H1 (cell line): ENCODE measurements around the gene ZC3H8. TPM values are rescaled to one million over a fixed set of nuclear protein-coding genes. Genes with fewer than 3 reads are reported as not detected.

ENCODE experiments used
- CBX8 ChIP-seq: fragments of 300-800, 300-1000 bp; sonication (generic); IDR thresholded peaks from 2 replicates; pipeline ENCODE4 v1.7.1; 2016; ENCODE audit warnings: low read depth, low read length, borderline replicate concordance
- CEBPB ChIP-seq: IDR thresholded peaks from 2 replicates; pipeline ENCODE4 v1.6.1; 2012; ENCODE audit warnings: low read depth, low read length
- CHD2 ChIP-seq: IDR thresholded peaks from 2 replicates; pipeline ENCODE4 v1.6.1; 2012; ENCODE audit warnings: low read length, improper control_type of control experiment
- EP300 ChIP-seq, 2 experiments: IDR thresholded peaks; 1 replicate in 1 of 2; 2 replicates in 1 of 2; pipeline ENCODE4 v1.6.1; 2011 to 2012; ENCODE audit warnings: low read depth in 2 of 2, low read length in 2 of 2, mild to moderate bottlenecking in 2 of 2, borderline replicate concordance in 1 of 2, inconsistent platforms in 1 of 2, moderate library complexity in 1 of 2
- GTF2F1 ChIP-seq: IDR thresholded peaks from 2 replicates; pipeline ENCODE4 v1.6.1; 2012; ENCODE audit warnings: low read depth, low read length, improper control_type of control experiment, borderline replicate concordance
- JUN ChIP-seq: IDR thresholded peaks from 2 replicates; pipeline ENCODE4 v1.6.1; 2011; ENCODE audit warnings: low read depth, mild to moderate bottlenecking, improper control_type of control experiment, low read length
- KDM4A ChIP-seq: IDR thresholded peaks from one replicate; pipeline ENCODE4 v1.7.1; 2012; ENCODE audit warnings: low read depth, mild to moderate bottlenecking, moderate library complexity, low read length, inconsistent platforms; ENCODE audit not compliant: severe bottlenecking
- PHF8 ChIP-seq: fragments of 200-600 bp; sonication (generic); conservative IDR thresholded peaks from 2 replicates; pipeline ENCODE4 v1.7.1; 2012; ENCODE audit warnings: low read depth, mild to moderate bottlenecking, inconsistent platforms, low read length, moderate library complexity
- RNF2 ChIP-seq: fragments of 200-900, 300-1000 bp; sonication (generic); IDR thresholded peaks from 2 replicates; pipeline ENCODE4 v1.7.1; 2016; ENCODE audit warnings: borderline replicate concordance, low read depth, mild to moderate bottlenecking, antibody characterized with exemption, low read length; ENCODE audit not compliant: poor library complexity, severe bottlenecking; ENCODE audit errors: missing control alignments
- SIX5 ChIP-seq: IDR thresholded peaks from 2 replicates; pipeline ENCODE4 v1.6.1; 2011; ENCODE audit warnings: mild to moderate bottlenecking, low read depth, low read length
- SP1 ChIP-seq: IDR thresholded peaks from 2 replicates; pipeline ENCODE4 v1.6.1; 2011; ENCODE audit warnings: low read depth, low read length
- polyA plus RNA-seq, 7 experiments: library from polyadenylated mRNA; depleted of rRNA in 3 of 7; stranded (reverse) in 5 of 7; unstranded in 2 of 7; fragments of >200 nt in 5 of 7; fragments of 200-250 nt in 2 of 7; gene quantifications; 1 replicate in 5 of 7; 2 replicates in 1 of 7; 4 replicates in 1 of 7; pipeline versions ENCODE4 v1.2.1 to v1.2.3, GENCODE V29; 2011 to 2013; ENCODE audit warnings: missing spikeins in 2 of 7, mixed read lengths in 2 of 7
- total RNA-seq: library from RNA; stranded (reverse); fragmentation: NEBNext Ultra II Directional; extraction: Animal tissue kit (Norgen Biotek cat#: 25700); gene quantifications from 2 replicates; pipeline ENCODE4 v1.2.1, GENCODE V29; 2021
- TF ChIP-seq, protein P1 (sequence below): fragments of 300-600 bp; sonication (generic); IDR thresholded peaks from 2 replicates; pipeline ENCODE4 v1.7.1; 2012; ENCODE audit warnings: low read length, moderate library complexity, mild to moderate bottlenecking, inconsistent platforms; ENCODE audit not compliant: insufficient replicate concordance

ZC3H8 gene
- total and polyA plus RNA-seq, 2 of the 8 experiments (the other 6 are each of a cell fraction or from before 2014, with no cell fraction given) = 1.9 to 7.1 TPM

DNA sequence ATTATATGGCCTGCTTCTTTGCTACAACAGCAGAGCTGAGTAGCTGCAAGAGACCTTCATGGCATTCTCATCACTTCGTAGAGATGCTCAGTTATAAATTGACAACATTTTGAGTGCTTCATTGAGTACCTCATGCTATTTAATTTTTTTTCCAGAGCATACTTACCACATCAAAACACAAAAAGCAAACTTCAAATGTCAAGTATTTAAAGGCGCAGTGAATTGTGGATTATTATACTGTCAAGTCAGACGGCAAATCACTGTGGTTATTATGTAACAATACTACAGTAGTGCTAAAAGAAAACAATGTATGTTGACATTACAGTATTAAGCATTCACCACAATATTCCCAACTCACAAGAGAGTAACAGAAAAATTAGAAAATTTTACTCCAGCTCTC, 12.5 kb downstream of the ZC3H8 start (continued):
- TF ChIP-seq, protein P1, sequence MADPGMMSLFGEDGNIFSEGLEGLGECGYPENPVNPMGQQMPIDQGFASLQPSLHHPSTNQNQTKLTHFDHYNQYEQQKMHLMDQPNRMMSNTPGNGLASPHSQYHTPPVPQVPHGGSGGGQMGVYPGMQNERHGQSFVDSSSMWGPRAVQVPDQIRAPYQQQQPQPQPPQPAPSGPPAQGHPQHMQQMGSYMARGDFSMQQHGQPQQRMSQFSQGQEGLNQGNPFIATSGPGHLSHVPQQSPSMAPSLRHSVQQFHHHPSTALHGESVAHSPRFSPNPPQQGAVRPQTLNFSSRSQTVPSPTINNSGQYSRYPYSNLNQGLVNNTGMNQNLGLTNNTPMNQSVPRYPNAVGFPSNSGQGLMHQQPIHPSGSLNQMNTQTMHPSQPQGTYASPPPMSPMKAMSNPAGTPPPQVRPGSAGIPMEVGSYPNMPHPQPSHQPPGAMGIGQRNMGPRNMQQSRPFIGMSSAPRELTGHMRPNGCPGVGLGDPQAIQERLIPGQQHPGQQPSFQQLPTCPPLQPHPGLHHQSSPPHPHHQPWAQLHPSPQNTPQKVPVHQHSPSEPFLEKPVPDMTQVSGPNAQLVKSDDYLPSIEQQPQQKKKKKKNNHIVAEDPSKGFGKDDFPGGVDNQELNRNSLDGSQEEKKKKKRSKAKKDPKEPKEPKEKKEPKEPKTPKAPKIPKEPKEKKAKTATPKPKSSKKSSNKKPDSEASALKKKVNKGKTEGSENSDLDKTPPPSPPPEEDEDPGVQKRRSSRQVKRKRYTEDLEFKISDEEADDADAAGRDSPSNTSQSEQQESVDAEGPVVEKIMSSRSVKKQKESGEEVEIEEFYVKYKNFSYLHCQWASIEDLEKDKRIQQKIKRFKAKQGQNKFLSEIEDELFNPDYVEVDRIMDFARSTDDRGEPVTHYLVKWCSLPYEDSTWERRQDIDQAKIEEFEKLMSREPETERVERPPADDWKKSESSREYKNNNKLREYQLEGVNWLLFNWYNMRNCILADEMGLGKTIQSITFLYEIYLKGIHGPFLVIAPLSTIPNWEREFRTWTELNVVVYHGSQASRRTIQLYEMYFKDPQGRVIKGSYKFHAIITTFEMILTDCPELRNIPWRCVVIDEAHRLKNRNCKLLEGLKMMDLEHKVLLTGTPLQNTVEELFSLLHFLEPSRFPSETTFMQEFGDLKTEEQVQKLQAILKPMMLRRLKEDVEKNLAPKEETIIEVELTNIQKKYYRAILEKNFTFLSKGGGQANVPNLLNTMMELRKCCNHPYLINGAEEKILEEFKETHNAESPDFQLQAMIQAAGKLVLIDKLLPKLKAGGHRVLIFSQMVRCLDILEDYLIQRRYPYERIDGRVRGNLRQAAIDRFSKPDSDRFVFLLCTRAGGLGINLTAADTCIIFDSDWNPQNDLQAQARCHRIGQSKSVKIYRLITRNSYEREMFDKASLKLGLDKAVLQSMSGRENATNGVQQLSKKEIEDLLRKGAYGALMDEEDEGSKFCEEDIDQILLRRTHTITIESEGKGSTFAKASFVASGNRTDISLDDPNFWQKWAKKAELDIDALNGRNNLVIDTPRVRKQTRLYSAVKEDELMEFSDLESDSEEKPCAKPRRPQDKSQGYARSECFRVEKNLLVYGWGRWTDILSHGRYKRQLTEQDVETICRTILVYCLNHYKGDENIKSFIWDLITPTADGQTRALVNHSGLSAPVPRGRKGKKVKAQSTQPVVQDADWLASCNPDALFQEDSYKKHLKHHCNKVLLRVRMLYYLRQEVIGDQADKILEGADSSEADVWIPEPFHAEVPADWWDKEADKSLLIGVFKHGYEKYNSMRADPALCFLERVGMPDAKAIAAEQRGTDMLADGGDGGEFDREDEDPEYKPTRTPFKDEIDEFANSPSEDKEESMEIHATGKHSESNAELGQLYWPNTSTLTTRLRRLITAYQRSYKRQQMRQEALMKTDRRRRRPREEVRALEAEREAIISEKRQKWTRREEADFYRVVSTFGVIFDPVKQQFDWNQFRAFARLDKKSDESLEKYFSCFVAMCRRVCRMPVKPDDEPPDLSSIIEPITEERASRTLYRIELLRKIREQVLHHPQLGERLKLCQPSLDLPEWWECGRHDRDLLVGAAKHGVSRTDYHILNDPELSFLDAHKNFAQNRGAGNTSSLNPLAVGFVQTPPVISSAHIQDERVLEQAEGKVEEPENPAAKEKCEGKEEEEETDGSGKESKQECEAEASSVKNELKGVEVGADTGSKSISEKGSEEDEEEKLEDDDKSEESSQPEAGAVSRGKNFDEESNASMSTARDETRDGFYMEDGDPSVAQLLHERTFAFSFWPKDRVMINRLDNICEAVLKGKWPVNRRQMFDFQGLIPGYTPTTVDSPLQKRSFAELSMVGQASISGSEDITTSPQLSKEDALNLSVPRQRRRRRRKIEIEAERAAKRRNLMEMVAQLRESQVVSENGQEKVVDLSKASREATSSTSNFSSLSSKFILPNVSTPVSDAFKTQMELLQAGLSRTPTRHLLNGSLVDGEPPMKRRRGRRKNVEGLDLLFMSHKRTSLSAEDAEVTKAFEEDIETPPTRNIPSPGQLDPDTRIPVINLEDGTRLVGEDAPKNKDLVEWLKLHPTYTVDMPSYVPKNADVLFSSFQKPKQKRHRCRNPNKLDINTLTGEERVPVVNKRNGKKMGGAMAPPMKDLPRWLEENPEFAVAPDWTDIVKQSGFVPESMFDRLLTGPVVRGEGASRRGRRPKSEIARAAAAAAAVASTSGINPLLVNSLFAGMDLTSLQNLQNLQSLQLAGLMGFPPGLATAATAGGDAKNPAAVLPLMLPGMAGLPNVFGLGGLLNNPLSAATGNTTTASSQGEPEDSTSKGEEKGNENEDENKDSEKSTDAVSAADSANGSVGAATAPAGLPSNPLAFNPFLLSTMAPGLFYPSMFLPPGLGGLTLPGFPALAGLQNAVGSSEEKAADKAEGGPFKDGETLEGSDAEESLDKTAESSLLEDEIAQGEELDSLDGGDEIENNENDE = no peak
- TF ChIP-seq KDM4A (no peak), PHF8 (no peak), RNF2 (no peak), SP1 (no peak), CBX8 (no peak), EP300 (IDR thresholded peaks at IDR 0.05; ENCODE audit: borderline replicate concordance in 1 of 2, low read depth in 2 of 2, low read length in 2 of 2) (no peak), SIX5 (no peak), CHD2 (no peak), CEBPB (no peak), GTF2F1 (no peak), JUN (no peak)
